ENCODE data around the gene MAP1LC3B2.

- no peak for TF ChIP-seq CTCF (IDR thresholded peaks at IDR 0.05; ENCODE audit: insufficient read depth, low read depth, low read length)
- no peak for TF ChIP-seq EZH2 (IDR thresholded peaks at IDR 0.05; ENCODE audit: insufficient read depth, low read length)
Measured at GRCh38 chr12:116547955-116548501, 11.2 kb upstream of the MAP1LC3B2 start.
